ENCODE results near the gene SYNE1. TPM values are rescaled to one million over a fixed set of nuclear protein-coding genes. Genes with fewer than 3 reads are reported as not detected.

Gene SYNE1
- total and polyA plus RNA-seq, 4 donors = 10.2 to 105 (median 24.5) TPM

GRCh38 chr6:152661776-152662175, 24.6 kb upstream of the SYNE1 start:
- H3K9ac ChIP-seq (ENCODE audit: low read depth in 1 of 2, low read length in 2 of 2) = no peak overlapping the region
- no peaks in the 10 kb centered on the region for H3K4me1 ChIP-seq (ENCODE audit: control insufficient read depth in 4 of 4, insufficient read depth in 4 of 4, low read length in 3 of 4)
- no peak for TF ChIP-seq FOXA1 (IDR thresholded peaks at IDR 0.05)
- no peak for TF ChIP-seq JUND (IDR thresholded peaks at IDR 0.05)
- TF ChIP-seq, protein P1, sequence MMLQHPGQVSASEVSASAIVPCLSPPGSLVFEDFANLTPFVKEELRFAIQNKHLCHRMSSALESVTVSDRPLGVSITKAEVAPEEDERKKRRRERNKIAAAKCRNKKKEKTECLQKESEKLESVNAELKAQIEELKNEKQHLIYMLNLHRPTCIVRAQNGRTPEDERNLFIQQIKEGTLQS (IDR thresholded peaks at IDR 0.05) = no peak
- TF ChIP-seq FOXA2 (IDR thresholded peaks at IDR 0.05) = no peak
- TF ChIP-seq MAX (IDR thresholded peaks at IDR 0.05) = no peak
- no peak for TF ChIP-seq NR2F2 (IDR thresholded peaks at IDR 0.05)
- TF ChIP-seq TAF1 (conservative IDR thresholded peaks at IDR 0.05) = no peak
- no peak for TF ChIP-seq GABPA (IDR thresholded peaks at IDR 0.05 in 1 of 2, conservative IDR thresholded peaks at IDR 0.05 in 1 of 2)
- TF ChIP-seq, protein P2, sequence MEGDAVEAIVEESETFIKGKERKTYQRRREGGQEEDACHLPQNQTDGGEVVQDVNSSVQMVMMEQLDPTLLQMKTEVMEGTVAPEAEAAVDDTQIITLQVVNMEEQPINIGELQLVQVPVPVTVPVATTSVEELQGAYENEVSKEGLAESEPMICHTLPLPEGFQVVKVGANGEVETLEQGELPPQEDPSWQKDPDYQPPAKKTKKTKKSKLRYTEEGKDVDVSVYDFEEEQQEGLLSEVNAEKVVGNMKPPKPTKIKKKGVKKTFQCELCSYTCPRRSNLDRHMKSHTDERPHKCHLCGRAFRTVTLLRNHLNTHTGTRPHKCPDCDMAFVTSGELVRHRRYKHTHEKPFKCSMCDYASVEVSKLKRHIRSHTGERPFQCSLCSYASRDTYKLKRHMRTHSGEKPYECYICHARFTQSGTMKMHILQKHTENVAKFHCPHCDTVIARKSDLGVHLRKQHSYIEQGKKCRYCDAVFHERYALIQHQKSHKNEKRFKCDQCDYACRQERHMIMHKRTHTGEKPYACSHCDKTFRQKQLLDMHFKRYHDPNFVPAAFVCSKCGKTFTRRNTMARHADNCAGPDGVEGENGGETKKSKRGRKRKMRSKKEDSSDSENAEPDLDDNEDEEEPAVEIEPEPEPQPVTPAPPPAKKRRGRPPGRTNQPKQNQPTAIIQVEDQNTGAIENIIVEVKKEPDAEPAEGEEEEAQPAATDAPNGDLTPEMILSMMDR (IDR thresholded peaks at IDR 0.05; ENCODE audit: low read depth, low read length, missing input control) = no peak
- TF ChIP-seq HNF4G (IDR thresholded peaks at IDR 0.05) = no peak
- no peak for TF ChIP-seq RXRA (IDR thresholded peaks at IDR 0.05)
- TF ChIP-seq SP1 (IDR thresholded peaks at IDR 0.05) = no peak
- no peak for TF ChIP-seq RAD21 (IDR thresholded peaks at IDR 0.05)
- no peak for TF ChIP-seq YY1 (IDR thresholded peaks at IDR 0.05)
- TF ChIP-seq, protein P3, sequence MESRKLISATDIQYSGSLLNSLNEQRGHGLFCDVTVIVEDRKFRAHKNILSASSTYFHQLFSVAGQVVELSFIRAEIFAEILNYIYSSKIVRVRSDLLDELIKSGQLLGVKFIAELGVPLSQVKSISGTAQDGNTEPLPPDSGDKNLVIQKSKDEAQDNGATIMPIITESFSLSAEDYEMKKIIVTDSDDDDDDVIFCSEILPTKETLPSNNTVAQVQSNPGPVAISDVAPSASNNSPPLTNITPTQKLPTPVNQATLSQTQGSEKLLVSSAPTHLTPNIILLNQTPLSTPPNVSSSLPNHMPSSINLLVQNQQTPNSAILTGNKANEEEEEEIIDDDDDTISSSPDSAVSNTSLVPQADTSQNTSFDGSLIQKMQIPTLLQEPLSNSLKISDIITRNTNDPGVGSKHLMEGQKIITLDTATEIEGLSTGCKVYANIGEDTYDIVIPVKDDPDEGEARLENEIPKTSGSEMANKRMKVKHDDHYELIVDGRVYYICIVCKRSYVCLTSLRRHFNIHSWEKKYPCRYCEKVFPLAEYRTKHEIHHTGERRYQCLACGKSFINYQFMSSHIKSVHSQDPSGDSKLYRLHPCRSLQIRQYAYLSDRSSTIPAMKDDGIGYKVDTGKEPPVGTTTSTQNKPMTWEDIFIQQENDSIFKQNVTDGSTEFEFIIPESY (IDR thresholded peaks at IDR 0.05) = no peak
- no peak for TF ChIP-seq HNF4A (conservative IDR thresholded peaks at IDR 0.05)
- WGBS = 77% methylated on average over 3 of the region's 3 CpGs
- no peaks in the 10 kb centered on the region for H3K27me3 ChIP-seq (ENCODE audit: control insufficient read depth in 4 of 4, insufficient read depth in 4 of 4, low read length in 3 of 4)
- no peaks in the 10 kb centered on the region for H3K9me3 ChIP-seq (ENCODE audit: control insufficient read depth in 4 of 4, low read length in 3 of 4)
- H3K27ac ChIP-seq (ENCODE audit: low read depth in 1 of 2, low read length in 2 of 2) = no peak overlapping the region
- no peak overlapping the region for H3K4me3 ChIP-seq (ENCODE audit: low read depth in 1 of 3, low read length in 3 of 3)
- no peak for DNase-seq (ENCODE audit: low spot score)
- H3K36me3 ChIP-seq (ENCODE audit: control insufficient read depth in 4 of 4, insufficient read depth in 3 of 4, low read depth in 1 of 4, low read length in 3 of 4) = no peaks in the 10 kb centered on the region

- WGBS = 63% methylated on average over 3 of the region's 3 CpGs
- Histone ChIP-seq H3K27me3 (ENCODE audit: control insufficient read depth in 4 of 4, insufficient read depth in 4 of 4, low read length in 3 of 4) (no peaks in the 10 kb centered on the region), H3K4me1 (ENCODE audit: control insufficient read depth in 4 of 4, insufficient read depth in 4 of 4, low read length in 3 of 4) (no peaks in the 10 kb centered on the region), H3K9me3 (ENCODE audit: control insufficient read depth in 4 of 4, low read length in 3 of 4) (peaks cover 0 to 2% (median 0%) of the 10 kb centered on the region in 4 donors), H3K9ac (ENCODE audit: low read depth in 1 of 2, low read length in 2 of 2) (no peak overlapping the region), H3K4me3 (ENCODE audit: low read depth in 1 of 3, low read length in 3 of 3) (no peak overlapping the region), H3K36me3 (ENCODE audit: control insufficient read depth in 4 of 4, insufficient read depth in 3 of 4, low read depth in 1 of 4, low read length in 3 of 4) (no peaks in the 10 kb centered on the region), H3K27ac (ENCODE audit: low read depth in 1 of 2, low read length in 2 of 2) (no peak overlapping the region)
- TF ChIP-seq SP1 (IDR thresholded peaks at IDR 0.05) (no peak), RXRA (IDR thresholded peaks at IDR 0.05) (no peak), EGR1 (IDR thresholded peaks at IDR 0.05; ENCODE audit: low read depth in 2 of 2) (no peak), JUND (IDR thresholded peaks at IDR 0.05) (no peak), HNF4G (IDR thresholded peaks at IDR 0.05) (no peak), RAD21 (IDR thresholded peaks at IDR 0.05) (no peak), NR2F2 (IDR thresholded peaks at IDR 0.05) (no peak), FOXA2 (IDR thresholded peaks at IDR 0.05) (no peak)
- TF ChIP-seq, protein P3 (IDR thresholded peaks at IDR 0.05) = no peak
- TF ChIP-seq, protein P2 (IDR thresholded peaks at IDR 0.05; ENCODE audit: low read depth, low read length, missing input control) = no peak
- TF ChIP-seq, protein P1 (IDR thresholded peaks at IDR 0.05) = no peak
- no peak for DNase-seq (ENCODE audit: low spot score)
Observed at GRCh38 chr6:152651986-152652385, 14.8 kb upstream of the SYNE1 start.
